Liver (tissue), 3 donors: ENCODE data around the gene RBMS2.

ENCODE experiments used
- FOXA1 ChIP-seq: IDR thresholded peaks from 2 replicates; pipeline ENCODE4 v1.6.1; 2016; ENCODE audit warnings: antibody characterized with exemption
- GABPA ChIP-seq, 2 donors: IDR thresholded peaks in 1 of 2; conservative IDR thresholded peaks in 1 of 2; 2 replicates each; pipeline ENCODE4 v1.6.1; 2016; ENCODE audit warnings: antibody characterized with exemption in 2 of 2, mild to moderate bottlenecking in 1 of 2, moderate library complexity in 1 of 2
- JUND ChIP-seq, 2 donors: IDR thresholded peaks; 2 replicates each; pipeline ENCODE4 v1.6.1; 2016; ENCODE audit warnings: antibody characterized with exemption in 2 of 2
- TAF1 ChIP-seq: conservative IDR thresholded peaks from 2 replicates; pipeline ENCODE4 v1.6.1; 2016; ENCODE audit warnings: antibody characterized with exemption, mild to moderate bottlenecking
- YY1 ChIP-seq: IDR thresholded peaks from 2 replicates; pipeline ENCODE4 v1.6.1; 2016; ENCODE audit warnings: antibody characterized with exemption, mild to moderate bottlenecking
- TF ChIP-seq, protein P1 (sequence below): fragments of 150-350 bp; IDR thresholded peaks from 2 replicates; pipeline ENCODE4 v1.5.1; 2017; ENCODE audit warnings: improper control_type of control experiment, low read depth, low read length; ENCODE audit not compliant: missing input control
- TF ChIP-seq, protein P2 (sequence below): IDR thresholded peaks from 2 replicates; pipeline ENCODE4 v1.6.1; 2016; ENCODE audit warnings: antibody characterized with exemption, mild to moderate bottlenecking
- TF ChIP-seq, protein P3 (sequence below): IDR thresholded peaks from 2 replicates; pipeline ENCODE4 v1.6.1; 2016; ENCODE audit warnings: antibody characterized with exemption
- donor health status: healthy.
- donor health status: healthy.

DNA sequence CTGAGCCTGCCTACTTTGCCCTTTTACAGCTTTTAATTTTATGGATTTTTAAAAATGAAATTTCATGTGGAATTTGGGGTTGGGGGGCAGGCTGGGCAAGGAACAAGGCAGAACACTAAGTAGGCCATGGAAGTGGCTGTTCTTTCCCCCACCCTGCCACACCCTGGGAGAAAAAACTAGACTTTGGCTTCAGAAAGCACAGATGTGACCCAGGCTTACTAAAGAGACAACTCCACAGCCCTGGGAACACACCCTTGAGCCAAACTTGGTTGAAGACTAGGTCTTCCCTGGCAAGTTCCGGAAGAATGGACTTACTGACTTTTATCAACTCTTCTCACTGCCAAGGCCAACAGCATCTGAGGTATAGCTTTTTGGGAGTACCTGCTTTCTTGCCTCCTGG lies 68.2 kb downstream of the RBMS2 start:
- TF ChIP-seq JUND (IDR thresholded peaks at IDR 0.05): no peak
- TF ChIP-seq FOXA1: no peak
- TF ChIP-seq, protein P1, sequence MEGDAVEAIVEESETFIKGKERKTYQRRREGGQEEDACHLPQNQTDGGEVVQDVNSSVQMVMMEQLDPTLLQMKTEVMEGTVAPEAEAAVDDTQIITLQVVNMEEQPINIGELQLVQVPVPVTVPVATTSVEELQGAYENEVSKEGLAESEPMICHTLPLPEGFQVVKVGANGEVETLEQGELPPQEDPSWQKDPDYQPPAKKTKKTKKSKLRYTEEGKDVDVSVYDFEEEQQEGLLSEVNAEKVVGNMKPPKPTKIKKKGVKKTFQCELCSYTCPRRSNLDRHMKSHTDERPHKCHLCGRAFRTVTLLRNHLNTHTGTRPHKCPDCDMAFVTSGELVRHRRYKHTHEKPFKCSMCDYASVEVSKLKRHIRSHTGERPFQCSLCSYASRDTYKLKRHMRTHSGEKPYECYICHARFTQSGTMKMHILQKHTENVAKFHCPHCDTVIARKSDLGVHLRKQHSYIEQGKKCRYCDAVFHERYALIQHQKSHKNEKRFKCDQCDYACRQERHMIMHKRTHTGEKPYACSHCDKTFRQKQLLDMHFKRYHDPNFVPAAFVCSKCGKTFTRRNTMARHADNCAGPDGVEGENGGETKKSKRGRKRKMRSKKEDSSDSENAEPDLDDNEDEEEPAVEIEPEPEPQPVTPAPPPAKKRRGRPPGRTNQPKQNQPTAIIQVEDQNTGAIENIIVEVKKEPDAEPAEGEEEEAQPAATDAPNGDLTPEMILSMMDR: no peak
- no peak for TF ChIP-seq YY1
- TF ChIP-seq GABPA (IDR thresholded peaks at IDR 0.05 in 1 of 2, conservative IDR thresholded peaks at IDR 0.05 in 1 of 2): no peak
- TF ChIP-seq, protein P2, sequence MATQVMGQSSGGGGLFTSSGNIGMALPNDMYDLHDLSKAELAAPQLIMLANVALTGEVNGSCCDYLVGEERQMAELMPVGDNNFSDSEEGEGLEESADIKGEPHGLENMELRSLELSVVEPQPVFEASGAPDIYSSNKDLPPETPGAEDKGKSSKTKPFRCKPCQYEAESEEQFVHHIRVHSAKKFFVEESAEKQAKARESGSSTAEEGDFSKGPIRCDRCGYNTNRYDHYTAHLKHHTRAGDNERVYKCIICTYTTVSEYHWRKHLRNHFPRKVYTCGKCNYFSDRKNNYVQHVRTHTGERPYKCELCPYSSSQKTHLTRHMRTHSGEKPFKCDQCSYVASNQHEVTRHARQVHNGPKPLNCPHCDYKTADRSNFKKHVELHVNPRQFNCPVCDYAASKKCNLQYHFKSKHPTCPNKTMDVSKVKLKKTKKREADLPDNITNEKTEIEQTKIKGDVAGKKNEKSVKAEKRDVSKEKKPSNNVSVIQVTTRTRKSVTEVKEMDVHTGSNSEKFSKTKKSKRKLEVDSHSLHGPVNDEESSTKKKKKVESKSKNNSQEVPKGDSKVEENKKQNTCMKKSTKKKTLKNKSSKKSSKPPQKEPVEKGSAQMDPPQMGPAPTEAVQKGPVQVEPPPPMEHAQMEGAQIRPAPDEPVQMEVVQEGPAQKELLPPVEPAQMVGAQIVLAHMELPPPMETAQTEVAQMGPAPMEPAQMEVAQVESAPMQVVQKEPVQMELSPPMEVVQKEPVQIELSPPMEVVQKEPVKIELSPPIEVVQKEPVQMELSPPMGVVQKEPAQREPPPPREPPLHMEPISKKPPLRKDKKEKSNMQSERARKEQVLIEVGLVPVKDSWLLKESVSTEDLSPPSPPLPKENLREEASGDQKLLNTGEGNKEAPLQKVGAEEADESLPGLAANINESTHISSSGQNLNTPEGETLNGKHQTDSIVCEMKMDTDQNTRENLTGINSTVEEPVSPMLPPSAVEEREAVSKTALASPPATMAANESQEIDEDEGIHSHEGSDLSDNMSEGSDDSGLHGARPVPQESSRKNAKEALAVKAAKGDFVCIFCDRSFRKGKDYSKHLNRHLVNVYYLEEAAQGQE: no peak
- TF ChIP-seq, protein P3, sequence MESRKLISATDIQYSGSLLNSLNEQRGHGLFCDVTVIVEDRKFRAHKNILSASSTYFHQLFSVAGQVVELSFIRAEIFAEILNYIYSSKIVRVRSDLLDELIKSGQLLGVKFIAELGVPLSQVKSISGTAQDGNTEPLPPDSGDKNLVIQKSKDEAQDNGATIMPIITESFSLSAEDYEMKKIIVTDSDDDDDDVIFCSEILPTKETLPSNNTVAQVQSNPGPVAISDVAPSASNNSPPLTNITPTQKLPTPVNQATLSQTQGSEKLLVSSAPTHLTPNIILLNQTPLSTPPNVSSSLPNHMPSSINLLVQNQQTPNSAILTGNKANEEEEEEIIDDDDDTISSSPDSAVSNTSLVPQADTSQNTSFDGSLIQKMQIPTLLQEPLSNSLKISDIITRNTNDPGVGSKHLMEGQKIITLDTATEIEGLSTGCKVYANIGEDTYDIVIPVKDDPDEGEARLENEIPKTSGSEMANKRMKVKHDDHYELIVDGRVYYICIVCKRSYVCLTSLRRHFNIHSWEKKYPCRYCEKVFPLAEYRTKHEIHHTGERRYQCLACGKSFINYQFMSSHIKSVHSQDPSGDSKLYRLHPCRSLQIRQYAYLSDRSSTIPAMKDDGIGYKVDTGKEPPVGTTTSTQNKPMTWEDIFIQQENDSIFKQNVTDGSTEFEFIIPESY: no peak
- no peak for TF ChIP-seq TAF1
